Breast epithelium (tissue), 3 donors: ENCODE data around the gene STXBP6.

ENCODE experiments used
- POLR2A ChIP-seq: fragments of 450-650 bp; IDR thresholded peaks from one replicate; pipeline ENCODE4 v1.6.1; 2016; ENCODE audit warnings: antibody characterized with exemption, mild to moderate bottlenecking, moderate library complexity
- POLR2AphosphoS5 ChIP-seq, 3 donors: sonication (generic); formaldehyde crosslinking; IDR thresholded peaks; one replicate each; pipeline ENCODE4 v1.6.1; 2017; ENCODE audit warnings: antibody characterized with exemption in 3 of 3

DNA sequence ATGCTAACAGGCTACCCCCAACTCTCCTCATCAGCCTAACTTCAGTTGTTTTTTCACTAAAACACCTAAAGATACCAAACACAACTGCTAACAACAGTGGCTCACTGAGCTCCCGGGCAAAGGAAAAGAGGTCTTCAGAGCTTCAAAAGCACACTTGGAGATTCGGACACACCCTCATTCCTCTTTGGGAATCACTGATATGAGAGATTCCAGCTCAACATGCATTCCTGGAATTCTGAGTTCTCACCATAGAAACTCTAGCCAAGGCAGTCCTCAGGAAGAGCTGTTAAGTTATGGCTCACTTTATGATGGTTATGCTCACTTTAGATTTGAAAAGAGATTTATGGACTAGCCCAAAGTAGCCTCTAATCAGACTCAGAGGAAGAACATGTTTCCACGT is 40.1 kb downstream of the STXBP6 start:
- no peak for TF ChIP-seq POLR2AphosphoS5 (IDR thresholded peaks at IDR 0.05)
- TF ChIP-seq POLR2A = no peak
